ELF-1 (cell line): ENCODE measurements around the gene ARFIP1.
"Not testable (repeated sequence)": the region's sequence is repeated elsewhere in the genome, so short reads cannot be mapped to it uniquely, and the experiment has no call there.

Source experiments
- DNase-seq: peaks from one replicate; pipeline ENCODE4 v3.0.0-alpha.2; 2016; ENCODE audit warnings: low read depth, low spot score

Gene ARFIP1

GRCh38 chr4:152896811-152897210 is 117.1 kb downstream of the ARFIP1 start:
- no peak for DNase-seq

- not testable (repeated sequence) for DNase-seq
Measured at GRCh38 chr4:152898133-152898532, 118.4 kb downstream of the ARFIP1 start.

- no peak for DNase-seq
Measured at GRCh38 chr4:152898606-152899005, 118.9 kb downstream of the ARFIP1 start.

- no peak for DNase-seq
Measured at GRCh38 chr4:152900395-152900794, 120.6 kb downstream of the ARFIP1 start.

- DNase-seq, result no peak
Measured at GRCh38 chr4:152901205-152901604, 121.5 kb downstream of the ARFIP1 start.

- DNase-seq, result no peak
Measured at GRCh38 chr4:152903658-152904057, 123.9 kb downstream of the ARFIP1 start.

GRCh38 chr4:152909901-152910300 is 130.1 kb downstream of the ARFIP1 start:
- DNase-seq, result no peak

- no peak for DNase-seq
Measured at GRCh38 chr4:152910521-152910920, 130.8 kb downstream of the ARFIP1 start.

GRCh38 chr4:152917543-152918395 is 138.0 kb downstream of the ARFIP1 start:
- no peak for DNase-seq

GRCh38 chr4:152919826-152920225 is 140.1 kb downstream of the ARFIP1 start:
- DNase-seq, result no peak

- DNase-seq, result no peak
Measured at GRCh38 chr4:152920768-152921167, 141.0 kb downstream of the ARFIP1 start.

- DNase-seq, result no peak
Measured at GRCh38 chr4:152921284-152921683, 141.5 kb downstream of the ARFIP1 start.

- no peak for DNase-seq
Measured at GRCh38 chr4:152925851-152926250, 146.1 kb downstream of the ARFIP1 start.

- DNase-seq, result peak; percentile 43
Measured at GRCh38 chr4:152926959-152927358, 147.2 kb downstream of the ARFIP1 start.

- no peak for DNase-seq
Measured at GRCh38 chr4:152927737-152928136, 148.0 kb downstream of the ARFIP1 start.

- no peak for DNase-seq
Measured at GRCh38 chr4:152928286-152928685, 148.5 kb downstream of the ARFIP1 start.

GRCh38 chr4:152929888-152930287 is 150.1 kb downstream of the ARFIP1 start:
- no peak for DNase-seq

GRCh38 chr4:152935143-152935542 is 155.4 kb downstream of the ARFIP1 start:
- peak; percentile 83 for DNase-seq

GRCh38 chr4:152935631-152936445 is 156.1 kb downstream of the ARFIP1 start, which contains the start of gene FHDC1:
TSS of gene FHDC1 (plus strand) at chr4:152936323. CDS start at chr4:152943058, 6,735 bp downstream.
- DNase-seq, result peak; percentile 89

- peak; percentile 60 for DNase-seq
Measured at GRCh38 chr4:152936446-152937335, 156.9 kb downstream of the ARFIP1 start.
